ENCODE results near the gene TEFM. TPM values are rescaled to one million over a fixed set of nuclear protein-coding genes. Genes with fewer than 3 reads are reported as not detected.

The TEFM gene
- polyA plus RNA-seq, 1 of the 3 experiments (the other 2 are of a cell fraction) = 4.4 TPM

GRCh38 chr17:30929081-30929633 is 23.1 kb upstream of the TEFM start:
- no peaks in the 10 kb centered on the region for H3K9me2 ChIP-seq
- ChIA-PET CTCF (no interaction called here), POLR2A (no interaction called here)
- no peak overlapping the region for H3K4me2 ChIP-seq
- H3F3A ChIP-seq (replicated peaks; ENCODE audit: insufficient read depth) = peaks cover 3% of the 10 kb centered on the region
- H3K9me3 ChIP-seq = no peaks in the 10 kb centered on the region
- no peak overlapping the region for H3K4me3 ChIP-seq (ENCODE audit: low read depth in 2 of 2, low read length in 1 of 2)
- DNase-seq = no peak
- H3K79me2 ChIP-seq (ENCODE audit: insufficient read depth) = no peaks in the 10 kb centered on the region
- H3K27ac ChIP-seq (ENCODE audit: low read depth in 2 of 2, low read length in 1 of 2) = no peak overlapping the region
- H3K4me1 ChIP-seq (ENCODE audit: control insufficient read depth in 1 of 2, insufficient read depth in 2 of 2, low read depth in 1 of 2, low read length in 1 of 2) = no peaks in the 10 kb centered on the region
- TF ChIP-seq TCF12 (IDR thresholded peaks at IDR 0.05) = no peak
- H2AFZ ChIP-seq (ENCODE audit: low read depth) = no peak overlapping the region
- 82% methylated on average over 6 of the region's 8 CpGs for WGBS (ENCODE audit: low lambda C conversion rate)
- no peaks in the 10 kb centered on the region for H4K20me1 ChIP-seq (ENCODE audit: insufficient read depth)
- H3K27me3 ChIP-seq (ENCODE audit: insufficient read depth) = peaks cover 11% of the 10 kb centered on the region; the same call in 1 of the 2 replicates
- H3K9ac ChIP-seq = no peak overlapping the region
- no peaks in the 10 kb centered on the region for H3K36me3 ChIP-seq (replicated peaks in 1 of 2; ENCODE audit: control insufficient read depth in 1 of 2, insufficient read depth in 2 of 2, low read length in 1 of 2)

DNA sequence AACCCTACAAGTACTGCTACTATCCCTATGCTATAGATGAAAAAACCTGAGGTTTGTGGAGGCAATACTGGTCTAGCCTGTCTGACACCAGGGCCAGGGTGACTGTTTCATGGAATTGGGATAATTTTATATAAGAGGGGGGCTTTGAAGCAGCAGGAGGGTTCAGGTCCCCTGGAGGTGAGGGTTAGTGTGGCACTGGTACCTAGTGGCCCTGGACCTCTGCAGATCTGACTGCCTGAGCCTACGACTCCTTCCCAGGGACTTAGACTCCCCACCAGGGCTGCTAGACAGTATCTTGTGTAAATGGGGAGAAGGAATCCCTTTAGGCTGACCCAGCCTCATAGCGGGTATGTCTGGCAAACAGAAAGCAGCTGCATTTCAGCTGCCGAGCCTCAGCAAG is 22.5 kb upstream of the TEFM start:
- Histone ChIP-seq H3K9me3 (no peaks in the 10 kb centered on the region), H3K4me1 (ENCODE audit: control insufficient read depth in 1 of 2, insufficient read depth in 2 of 2, low read depth in 1 of 2, low read length in 1 of 2) (no peaks in the 10 kb centered on the region), H4K20me1 (ENCODE audit: insufficient read depth) (no peaks in the 10 kb centered on the region), H3K4me3 (ENCODE audit: low read depth in 2 of 2, low read length in 1 of 2) (no peak overlapping the region), H3K27ac (ENCODE audit: low read depth in 2 of 2, low read length in 1 of 2) (no peak overlapping the region), H2AFZ (ENCODE audit: low read depth) (no peak overlapping the region), H3F3A (replicated peaks; ENCODE audit: insufficient read depth) (peaks cover 3% of the 10 kb centered on the region), H3K36me3 (replicated peaks in 1 of 2; ENCODE audit: control insufficient read depth in 1 of 2, insufficient read depth in 2 of 2, low read length in 1 of 2) (no peaks in the 10 kb centered on the region), H3K79me2 (ENCODE audit: insufficient read depth) (no peaks in the 10 kb centered on the region), H3K27me3 (ENCODE audit: insufficient read depth) (peaks cover 17% of the 10 kb centered on the region; the same call in 1 of the 2 replicates), H3K9me2 (no peaks in the 10 kb centered on the region), H3K4me2 (no peak overlapping the region), H3K9ac (no peak overlapping the region)
- 92% methylated on average over 2 of the region's 3 CpGs for WGBS (ENCODE audit: low lambda C conversion rate)
- ChIA-PET CTCF (no interaction called here), POLR2A (no interaction called here)
- DNase-seq = no peak
- TF ChIP-seq JUND (IDR thresholded peaks at IDR 0.05) = no peak
- no peak for TF ChIP-seq RCOR1 (IDR thresholded peaks at IDR 0.05; ENCODE audit: low read length)
- no peak for TF ChIP-seq CHD2 (IDR thresholded peaks at IDR 0.05; ENCODE audit: low read length, partially characterized antibody)

DNA sequence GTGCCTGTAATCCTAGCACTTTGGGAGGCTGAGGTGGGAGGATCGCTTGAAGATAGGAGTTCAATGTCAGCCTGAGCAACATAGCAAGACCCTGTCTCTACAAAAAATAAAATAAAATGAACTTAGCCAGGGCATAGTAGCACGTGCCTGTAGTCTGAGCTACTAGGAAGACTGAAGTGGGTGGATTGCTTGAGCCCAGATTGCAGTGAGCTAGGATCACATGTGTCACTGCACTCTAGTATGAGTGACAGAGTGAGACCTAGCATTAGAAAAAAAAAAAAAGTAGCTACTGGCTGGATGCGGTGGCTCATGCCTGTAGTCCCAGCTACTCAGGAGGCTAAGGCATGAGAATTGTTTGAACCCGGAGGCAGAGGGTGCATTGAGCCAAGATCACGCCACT is 21.7 kb upstream of the TEFM start:
- Histone ChIP-seq H3K9ac (no peak overlapping the region), H2AFZ (ENCODE audit: low read depth) (no peak overlapping the region), H3K9me2 (no peaks in the 10 kb centered on the region), H3K36me3 (replicated peaks in 1 of 2; ENCODE audit: control insufficient read depth in 1 of 2, insufficient read depth in 2 of 2, low read length in 1 of 2) (no peaks in the 10 kb centered on the region), H3F3A (replicated peaks; ENCODE audit: insufficient read depth) (peaks cover 3% of the 10 kb centered on the region), H3K4me2 (no peak overlapping the region), H3K4me3 (ENCODE audit: low read depth in 2 of 2, low read length in 1 of 2) (no peak overlapping the region), H3K79me2 (ENCODE audit: insufficient read depth) (no peaks in the 10 kb centered on the region), H4K20me1 (ENCODE audit: insufficient read depth) (no peaks in the 10 kb centered on the region), H3K4me1 (ENCODE audit: control insufficient read depth in 1 of 2, insufficient read depth in 2 of 2, low read depth in 1 of 2, low read length in 1 of 2) (no peaks in the 10 kb centered on the region; a peak in 1 of 4 replicates), H3K27me3 (ENCODE audit: insufficient read depth) (peaks cover 25% of the 10 kb centered on the region), H3K9me3 (no peaks in the 10 kb centered on the region), H3K27ac (ENCODE audit: low read depth in 2 of 2, low read length in 1 of 2) (no peak overlapping the region)
- CTCF ChIA-PET = no interaction called here
- POLR2A ChIA-PET = no interaction called here
- 69% methylated on average over 5 of the region's 5 CpGs for WGBS (ENCODE audit: low lambda C conversion rate)
- no peak for DNase-seq
- TF ChIP-seq, protein P1, sequence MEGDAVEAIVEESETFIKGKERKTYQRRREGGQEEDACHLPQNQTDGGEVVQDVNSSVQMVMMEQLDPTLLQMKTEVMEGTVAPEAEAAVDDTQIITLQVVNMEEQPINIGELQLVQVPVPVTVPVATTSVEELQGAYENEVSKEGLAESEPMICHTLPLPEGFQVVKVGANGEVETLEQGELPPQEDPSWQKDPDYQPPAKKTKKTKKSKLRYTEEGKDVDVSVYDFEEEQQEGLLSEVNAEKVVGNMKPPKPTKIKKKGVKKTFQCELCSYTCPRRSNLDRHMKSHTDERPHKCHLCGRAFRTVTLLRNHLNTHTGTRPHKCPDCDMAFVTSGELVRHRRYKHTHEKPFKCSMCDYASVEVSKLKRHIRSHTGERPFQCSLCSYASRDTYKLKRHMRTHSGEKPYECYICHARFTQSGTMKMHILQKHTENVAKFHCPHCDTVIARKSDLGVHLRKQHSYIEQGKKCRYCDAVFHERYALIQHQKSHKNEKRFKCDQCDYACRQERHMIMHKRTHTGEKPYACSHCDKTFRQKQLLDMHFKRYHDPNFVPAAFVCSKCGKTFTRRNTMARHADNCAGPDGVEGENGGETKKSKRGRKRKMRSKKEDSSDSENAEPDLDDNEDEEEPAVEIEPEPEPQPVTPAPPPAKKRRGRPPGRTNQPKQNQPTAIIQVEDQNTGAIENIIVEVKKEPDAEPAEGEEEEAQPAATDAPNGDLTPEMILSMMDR (IDR thresholded peaks at IDR 0.05) = no peak
- TF ChIP-seq, protein P2, sequence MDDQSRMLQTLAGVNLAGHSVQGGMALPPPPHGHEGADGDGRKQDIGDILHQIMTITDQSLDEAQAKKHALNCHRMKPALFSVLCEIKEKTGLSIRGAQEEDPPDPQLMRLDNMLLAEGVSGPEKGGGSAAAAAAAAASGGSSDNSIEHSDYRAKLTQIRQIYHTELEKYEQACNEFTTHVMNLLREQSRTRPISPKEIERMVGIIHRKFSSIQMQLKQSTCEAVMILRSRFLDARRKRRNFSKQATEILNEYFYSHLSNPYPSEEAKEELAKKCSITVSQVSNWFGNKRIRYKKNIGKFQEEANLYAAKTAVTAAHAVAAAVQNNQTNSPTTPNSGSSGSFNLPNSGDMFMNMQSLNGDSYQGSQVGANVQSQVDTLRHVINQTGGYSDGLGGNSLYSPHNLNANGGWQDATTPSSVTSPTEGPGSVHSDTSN (IDR thresholded peaks at IDR 0.05) = no peak
- TF ChIP-seq RCOR1 (IDR thresholded peaks at IDR 0.05; ENCODE audit: low read length) (no peak), MEF2A (IDR thresholded peaks at IDR 0.05; ENCODE audit: borderline replicate concordance, low read depth) (no peak), EZH2phosphoT487 (IDR thresholded peaks at IDR 0.05; ENCODE audit: borderline replicate concordance, low read depth) (no peak), REST (IDR thresholded peaks at IDR 0.05; ENCODE audit: low read depth, low read length) (no peak), TCF12 (IDR thresholded peaks at IDR 0.05) (no peak), RAD21 (IDR thresholded peaks at IDR 0.05; ENCODE audit: low read length) (no peak), EP300 (IDR thresholded peaks at IDR 0.05; ENCODE audit: borderline replicate concordance in 1 of 2, low read depth in 1 of 2, low read length in 1 of 2) (no peak), YY1 (IDR thresholded peaks at IDR 0.05; ENCODE audit: low read depth) (no peak), CHD2 (IDR thresholded peaks at IDR 0.05; ENCODE audit: low read length, partially characterized antibody) (no peak), JUND (IDR thresholded peaks at IDR 0.05) (no peak), IRF3 (IDR thresholded peaks at IDR 0.05; ENCODE audit: low read depth, low read length) (no peak), GABPA (IDR thresholded peaks at IDR 0.05; ENCODE audit: low read depth) (no peak)

Measured in SK-N-SH (cell line).